ENCODE measurements around the gene TAPT1. TPM values are rescaled to one million over a fixed set of nuclear protein-coding genes. Genes with fewer than 3 reads are reported as not detected.

The TAPT1 gene
- polyA plus RNA-seq, 1 donor, result 29.4 TPM

GRCh38 chr4:16122784-16123183 is 103.5 kb downstream of the TAPT1 start:
- Histone ChIP-seq H3K27me3 (ENCODE audit: control insufficient read depth, insufficient read depth, low read length) (no peaks in the 10 kb centered on the region), H3K27ac (ENCODE audit: low read length) (no peak overlapping the region), H3K9me3 (ENCODE audit: control insufficient read depth, low read depth, low read length) (no peaks in the 10 kb centered on the region), H3K4me1 (ENCODE audit: control insufficient read depth, insufficient read depth, low read length) (no peaks in the 10 kb centered on the region), H3K4me3 (ENCODE audit: low read length) (no peak overlapping the region), H3K36me3 (ENCODE audit: control insufficient read depth, insufficient read depth, low read length) (no peaks in the 10 kb centered on the region)
- no peak for DNase-seq
- 100% methylated on average over 1 of the region's 5 CpGs for WGBS (ENCODE audit: insufficient coverage, low lambda C conversion rate)

- Histone ChIP-seq H3K4me1 (ENCODE audit: control insufficient read depth, insufficient read depth, low read length) (no peaks in the 10 kb centered on the region), H3K27me3 (ENCODE audit: control insufficient read depth, insufficient read depth, low read length) (no peaks in the 10 kb centered on the region), H3K36me3 (ENCODE audit: control insufficient read depth, insufficient read depth, low read length) (no peaks in the 10 kb centered on the region), H3K27ac (ENCODE audit: low read length) (no peak overlapping the region), H3K4me3 (ENCODE audit: low read length) (no peak overlapping the region), H3K9me3 (ENCODE audit: control insufficient read depth, low read depth, low read length) (no peaks in the 10 kb centered on the region)
- no peak for DNase-seq
- WGBS (ENCODE audit: insufficient coverage, low lambda C conversion rate), result 100% methylated on average over 1 of the region's 4 CpGs
Measured at GRCh38 chr4:16122308-16122711, 104.0 kb downstream of the TAPT1 start.

- no peaks in the 10 kb centered on the region for H3K4me1 ChIP-seq (ENCODE audit: control insufficient read depth, insufficient read depth, low read length)
- H3K9me3 ChIP-seq (ENCODE audit: control insufficient read depth, low read depth, low read length), result no peaks in the 10 kb centered on the region
- H3K27ac ChIP-seq (ENCODE audit: low read length), result no peak overlapping the region
- WGBS (ENCODE audit: insufficient coverage, low lambda C conversion rate), result no CpG with 5 or more reads among the region's 4 CpGs
- H3K36me3 ChIP-seq (ENCODE audit: control insufficient read depth, insufficient read depth, low read length), result no peaks in the 10 kb centered on the region
- no peak for DNase-seq
- no peaks in the 10 kb centered on the region for H3K27me3 ChIP-seq (ENCODE audit: control insufficient read depth, insufficient read depth, low read length)
- no peak overlapping the region for H3K4me3 ChIP-seq (ENCODE audit: low read length)
Measured at GRCh38 chr4:16120720-16121119, 105.6 kb downstream of the TAPT1 start.

GRCh38 chr4:16119981-16120380 is 106.3 kb downstream of the TAPT1 start:
- Histone ChIP-seq H3K4me1 (ENCODE audit: control insufficient read depth, insufficient read depth, low read length) (no peaks in the 10 kb centered on the region), H3K36me3 (ENCODE audit: control insufficient read depth, insufficient read depth, low read length) (no peaks in the 10 kb centered on the region), H3K9me3 (ENCODE audit: control insufficient read depth, low read depth, low read length) (no peaks in the 10 kb centered on the region), H3K4me3 (ENCODE audit: low read length) (no peak overlapping the region), H3K27ac (ENCODE audit: low read length) (no peak overlapping the region), H3K27me3 (ENCODE audit: control insufficient read depth, insufficient read depth, low read length) (no peaks in the 10 kb centered on the region)
- WGBS (ENCODE audit: insufficient coverage, low lambda C conversion rate), result no CpG with 5 or more reads among the region's 4 CpGs
- no peak for DNase-seq

- H3K36me3 ChIP-seq (ENCODE audit: control insufficient read depth, insufficient read depth, low read length), result no peaks in the 10 kb centered on the region
- no peaks in the 10 kb centered on the region for H3K4me1 ChIP-seq (ENCODE audit: control insufficient read depth, insufficient read depth, low read length)
- no peak overlapping the region for H3K27ac ChIP-seq (ENCODE audit: low read length)
- no peaks in the 10 kb centered on the region for H3K27me3 ChIP-seq (ENCODE audit: control insufficient read depth, insufficient read depth, low read length)
- no peak overlapping the region for H3K4me3 ChIP-seq (ENCODE audit: low read length)
- DNase-seq, result no peak
- WGBS (ENCODE audit: insufficient coverage, low lambda C conversion rate), result no CpG with 5 or more reads among the region's 2 CpGs
- H3K9me3 ChIP-seq (ENCODE audit: control insufficient read depth, low read depth, low read length), result no peaks in the 10 kb centered on the region
Measured at GRCh38 chr4:16118090-16118489, 108.2 kb downstream of the TAPT1 start.

- 67% methylated on average over 1 of the region's 5 CpGs for WGBS (ENCODE audit: insufficient coverage, low lambda C conversion rate)
Measured at GRCh38 chr4:16117164-16117563, 109.1 kb downstream of the TAPT1 start.

GRCh38 chr4:16116493-16116990 is 109.7 kb downstream of the TAPT1 start:
- no peak for DNase-seq
- no CpG with 5 or more reads among the region's 3 CpGs for WGBS (ENCODE audit: insufficient coverage, low lambda C conversion rate)
- H3K4me3 ChIP-seq (ENCODE audit: low read length), result no peak overlapping the region
- H3K36me3 ChIP-seq (ENCODE audit: control insufficient read depth, insufficient read depth, low read length), result no peaks in the 10 kb centered on the region
- no peaks in the 10 kb centered on the region for H3K9me3 ChIP-seq (ENCODE audit: control insufficient read depth, low read depth, low read length)
- H3K27me3 ChIP-seq (ENCODE audit: control insufficient read depth, insufficient read depth, low read length), result no peaks in the 10 kb centered on the region
- H3K4me1 ChIP-seq (ENCODE audit: control insufficient read depth, insufficient read depth, low read length), result no peaks in the 10 kb centered on the region
- no peak overlapping the region for H3K27ac ChIP-seq (ENCODE audit: low read length)

More at GRCh38 chr4:16117164-16117563, 109.1 kb downstream of the TAPT1 start:
- H3K27me3 ChIP-seq (ENCODE audit: control insufficient read depth, insufficient read depth, low read length), result no peaks in the 10 kb centered on the region
- no peak for DNase-seq
- no peaks in the 10 kb centered on the region for H3K9me3 ChIP-seq (ENCODE audit: control insufficient read depth, low read depth, low read length)
- no peaks in the 10 kb centered on the region for H3K36me3 ChIP-seq (ENCODE audit: control insufficient read depth, insufficient read depth, low read length)
- H3K4me1 ChIP-seq (ENCODE audit: control insufficient read depth, insufficient read depth, low read length), result no peaks in the 10 kb centered on the region
- H3K27ac ChIP-seq (ENCODE audit: low read length), result no peak overlapping the region
- no peak overlapping the region for H3K4me3 ChIP-seq (ENCODE audit: low read length)

GRCh38 chr4:16116019-16116418 is 110.3 kb downstream of the TAPT1 start:
- no peaks in the 10 kb centered on the region for H3K4me1 ChIP-seq (ENCODE audit: control insufficient read depth, insufficient read depth, low read length)
- H3K4me3 ChIP-seq (ENCODE audit: low read length), result no peak overlapping the region
- no peaks in the 10 kb centered on the region for H3K27me3 ChIP-seq (ENCODE audit: control insufficient read depth, insufficient read depth, low read length)
- no peak for DNase-seq
- H3K9me3 ChIP-seq (ENCODE audit: control insufficient read depth, low read depth, low read length), result no peaks in the 10 kb centered on the region
- no CpG with 5 or more reads among the region's 7 CpGs for WGBS (ENCODE audit: insufficient coverage, low lambda C conversion rate)
- H3K27ac ChIP-seq (ENCODE audit: low read length), result no peak overlapping the region
- no peaks in the 10 kb centered on the region for H3K36me3 ChIP-seq (ENCODE audit: control insufficient read depth, insufficient read depth, low read length)

GRCh38 chr4:16114546-16114945 is 111.7 kb downstream of the TAPT1 start:
- Histone ChIP-seq H3K4me3 (ENCODE audit: low read length) (no peak overlapping the region), H3K27ac (ENCODE audit: low read length) (no peak overlapping the region), H3K9me3 (ENCODE audit: control insufficient read depth, low read depth, low read length) (no peaks in the 10 kb centered on the region), H3K4me1 (ENCODE audit: control insufficient read depth, insufficient read depth, low read length) (no peaks in the 10 kb centered on the region), H3K36me3 (ENCODE audit: control insufficient read depth, insufficient read depth, low read length) (no peaks in the 10 kb centered on the region), H3K27me3 (ENCODE audit: control insufficient read depth, insufficient read depth, low read length) (no peaks in the 10 kb centered on the region)
- DNase-seq, result no peak
- no CpG with 5 or more reads among the region's 6 CpGs for WGBS (ENCODE audit: insufficient coverage, low lambda C conversion rate)

GRCh38 chr4:16113741-16114140 is 112.5 kb downstream of the TAPT1 start:
- Histone ChIP-seq H3K9me3 (ENCODE audit: control insufficient read depth, low read depth, low read length) (no peaks in the 10 kb centered on the region), H3K27ac (ENCODE audit: low read length) (no peak overlapping the region), H3K4me3 (ENCODE audit: low read length) (no peak overlapping the region), H3K36me3 (ENCODE audit: control insufficient read depth, insufficient read depth, low read length) (no peaks in the 10 kb centered on the region), H3K27me3 (ENCODE audit: control insufficient read depth, insufficient read depth, low read length) (no peaks in the 10 kb centered on the region), H3K4me1 (ENCODE audit: control insufficient read depth, insufficient read depth, low read length) (no peaks in the 10 kb centered on the region)
- no peak for DNase-seq
- 79% methylated on average over 2 of the region's 3 CpGs for WGBS (ENCODE audit: insufficient coverage, low lambda C conversion rate)

- WGBS (ENCODE audit: insufficient coverage, low lambda C conversion rate), result 83% methylated on average over 1 of the region's 5 CpGs
- no peak for DNase-seq
- Histone ChIP-seq H3K27ac (ENCODE audit: low read length) (no peak overlapping the region), H3K4me1 (ENCODE audit: control insufficient read depth, insufficient read depth, low read length) (no peaks in the 10 kb centered on the region), H3K36me3 (ENCODE audit: control insufficient read depth, insufficient read depth, low read length) (no peaks in the 10 kb centered on the region), H3K27me3 (ENCODE audit: control insufficient read depth, insufficient read depth, low read length) (no peaks in the 10 kb centered on the region), H3K4me3 (ENCODE audit: low read length) (no peak overlapping the region), H3K9me3 (ENCODE audit: control insufficient read depth, low read depth, low read length) (no peaks in the 10 kb centered on the region)
Measured at GRCh38 chr4:16111533-16111932, 114.7 kb downstream of the TAPT1 start.
